OCI-LY1 (cell line): ENCODE measurements around the gene SERPINB7.

Experiments
- H2AFZ ChIP-seq: fragments of 200-600 bp; sonication (generic), shearing (Covaris generic); 2 replicates; pipeline ENCODE4 v1.6.0; 2014; ENCODE audit warnings: antibody characterized with exemption, mild to moderate bottlenecking, low read length
- H3F3A ChIP-seq: fragments of 200-600 bp; sonication (generic), shearing (Covaris generic); 2 replicates; pipeline ENCODE4 v1.6.0; 2014; ENCODE audit warnings: mild to moderate bottlenecking, antibody characterized with exemption, low read length, moderate library complexity; ENCODE audit not compliant: insufficient read depth
- H3K27ac ChIP-seq: fragments of 200-600 bp; sonication (generic); 2 replicates; pipeline ENCODE4 v1.5.1; 2014; ENCODE audit warnings: low read length, mixed run types, mild to moderate bottlenecking, low read depth; ENCODE audit not compliant: poor library complexity, severe bottlenecking
- H3K27me3 ChIP-seq: fragments of 200-600 bp; sonication (generic); 2 replicates; pipeline ENCODE4 v1.6.0; 2014; ENCODE audit warnings: antibody characterized with exemption, mild to moderate bottlenecking, low read length, moderate library complexity; ENCODE audit not compliant: insufficient read depth
- H3K36me3 ChIP-seq: fragments of 200-600 bp; sonication (generic); 2 replicates; pipeline ENCODE4 v1.6.1; 2014; ENCODE audit warnings: mild to moderate bottlenecking, antibody characterized with exemption, low read length, moderate library complexity, mixed read lengths; ENCODE audit not compliant: insufficient read depth
- H3K4me1 ChIP-seq: fragments of 200-600 bp; sonication (generic); 2 replicates; pipeline ENCODE4 v1.5.1; 2014; ENCODE audit warnings: mild to moderate bottlenecking, low read length, moderate library complexity; ENCODE audit not compliant: insufficient read depth, severe bottlenecking
- H3K4me2 ChIP-seq: fragments of 200-600 bp; sonication (generic), shearing (Covaris generic); 2 replicates; pipeline ENCODE4 v1.6.1; 2014; ENCODE audit warnings: low read length
- H3K4me3 ChIP-seq: fragments of 200-600 bp; sonication (generic); 2 replicates; pipeline ENCODE4 v1.5.1; 2014; ENCODE audit warnings: low read length, low read depth, mild to moderate bottlenecking, mixed read lengths; ENCODE audit not compliant: poor library complexity, severe bottlenecking
- H3K79me2 ChIP-seq: fragments of 200-600 bp; shearing (Covaris generic); 2 replicates; pipeline ENCODE4 v1.6.1; 2016; ENCODE audit warnings: mixed run types, low read length, mixed read lengths; ENCODE audit not compliant: insufficient read depth
- H3K9ac ChIP-seq: fragments of 200-600 bp; sonication (generic), shearing (Covaris generic); 2 replicates; pipeline ENCODE4 v1.6.1; 2014; ENCODE audit warnings: mild to moderate bottlenecking, low read length, mixed read lengths
- H3K9me2 ChIP-seq: fragments of 200-600 bp; sonication (generic), shearing (Covaris generic); 2 replicates; pipeline ENCODE4 v1.6.1; 2014; ENCODE audit warnings: low read depth, mild to moderate bottlenecking, low read length, mixed read lengths
- H3K9me3 ChIP-seq: fragments of 200-600 bp; shearing (Covaris generic); 2 replicates; pipeline ENCODE4 v1.6.1; 2014; ENCODE audit warnings: low read length, mixed read lengths
- H4K20me1 ChIP-seq: fragments of 200-600 bp; sonication (generic), shearing (Covaris generic); 2 replicates; pipeline ENCODE4 v1.6.0; 2016; ENCODE audit warnings: mild to moderate bottlenecking, low read length; ENCODE audit not compliant: insufficient read depth
- EZH2 ChIP-seq: fragments of 200-600 bp; sonication (generic), shearing (Covaris generic); IDR thresholded peaks from 2 replicates; pipeline ENCODE4 v1.8.0; 2017; ENCODE audit warnings: borderline replicate concordance, mixed run types, mild to moderate bottlenecking, antibody characterized with exemption, low read length, moderate library complexity, mixed read lengths
- TF ChIP-seq, protein P1 (sequence below): fragments of 200-600 bp; sonication (generic), shearing (Covaris generic); IDR thresholded peaks from 2 replicates; pipeline ENCODE4 v1.5.1; 2017; ENCODE audit warnings: mild to moderate bottlenecking, antibody characterized with exemption, low read length, moderate library complexity, mixed read lengths

SERPINB7 gene

DNA sequence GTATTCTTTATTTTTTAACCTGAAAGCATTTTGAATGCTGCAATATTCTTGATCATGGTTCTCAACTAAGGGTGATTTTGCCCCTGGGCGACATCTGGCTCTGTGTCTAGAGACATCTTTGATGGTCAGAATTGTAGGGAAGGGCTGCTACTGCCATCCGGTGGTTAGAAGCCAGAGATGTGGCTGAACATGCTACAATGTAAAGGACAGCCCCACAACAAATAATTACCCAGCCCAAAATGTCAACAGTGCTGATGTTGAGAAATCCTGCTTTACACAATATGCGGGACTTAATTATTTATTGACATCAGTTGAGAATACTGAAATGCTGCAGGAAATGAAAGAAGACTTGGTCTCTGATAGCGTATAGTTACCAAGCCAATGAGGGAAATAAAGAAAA is 74.8 kb downstream of the SERPINB7 start:
- H3K36me3 ChIP-seq: no peaks in the 10 kb centered on the region
- no peaks in the 10 kb centered on the region for H3K4me1 ChIP-seq
- H4K20me1 ChIP-seq: no peaks in the 10 kb centered on the region
- no peak overlapping the region for H3K27ac ChIP-seq
- H3K9me2 ChIP-seq: no peaks in the 10 kb centered on the region
- no peaks in the 10 kb centered on the region for H3F3A ChIP-seq
- H2AFZ ChIP-seq: no peak overlapping the region
- no peak overlapping the region for H3K4me2 ChIP-seq
- H3K9ac ChIP-seq: no peak overlapping the region
- H3K4me3 ChIP-seq: no peak overlapping the region
- no peak for TF ChIP-seq EZH2
- TF ChIP-seq, protein P1, sequence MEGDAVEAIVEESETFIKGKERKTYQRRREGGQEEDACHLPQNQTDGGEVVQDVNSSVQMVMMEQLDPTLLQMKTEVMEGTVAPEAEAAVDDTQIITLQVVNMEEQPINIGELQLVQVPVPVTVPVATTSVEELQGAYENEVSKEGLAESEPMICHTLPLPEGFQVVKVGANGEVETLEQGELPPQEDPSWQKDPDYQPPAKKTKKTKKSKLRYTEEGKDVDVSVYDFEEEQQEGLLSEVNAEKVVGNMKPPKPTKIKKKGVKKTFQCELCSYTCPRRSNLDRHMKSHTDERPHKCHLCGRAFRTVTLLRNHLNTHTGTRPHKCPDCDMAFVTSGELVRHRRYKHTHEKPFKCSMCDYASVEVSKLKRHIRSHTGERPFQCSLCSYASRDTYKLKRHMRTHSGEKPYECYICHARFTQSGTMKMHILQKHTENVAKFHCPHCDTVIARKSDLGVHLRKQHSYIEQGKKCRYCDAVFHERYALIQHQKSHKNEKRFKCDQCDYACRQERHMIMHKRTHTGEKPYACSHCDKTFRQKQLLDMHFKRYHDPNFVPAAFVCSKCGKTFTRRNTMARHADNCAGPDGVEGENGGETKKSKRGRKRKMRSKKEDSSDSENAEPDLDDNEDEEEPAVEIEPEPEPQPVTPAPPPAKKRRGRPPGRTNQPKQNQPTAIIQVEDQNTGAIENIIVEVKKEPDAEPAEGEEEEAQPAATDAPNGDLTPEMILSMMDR: peak; percentile 40
- no peaks in the 10 kb centered on the region for H3K27me3 ChIP-seq
- H3K9me3 ChIP-seq: no peaks in the 10 kb centered on the region
- no peaks in the 10 kb centered on the region for H3K79me2 ChIP-seq

DNA sequence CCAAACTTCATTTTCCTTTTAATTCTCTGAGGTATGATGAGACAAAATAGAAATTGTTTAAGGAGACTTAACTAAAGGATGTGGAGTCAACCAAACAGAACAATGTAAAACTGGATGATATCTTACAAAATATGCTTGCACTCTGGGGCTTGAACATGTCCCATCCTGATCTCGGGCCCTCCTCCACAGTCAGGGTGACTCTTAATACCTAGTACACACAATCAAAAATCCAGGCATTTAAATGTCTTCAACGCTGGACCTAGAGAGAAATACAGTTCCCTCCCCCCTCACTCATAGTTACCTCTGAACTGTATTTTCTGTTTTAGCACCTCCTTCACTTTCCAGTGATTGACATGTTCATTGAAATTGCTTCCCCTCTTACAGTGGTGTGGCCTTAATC is 75.4 kb downstream of the SERPINB7 start:
- H3K9ac ChIP-seq: no peak overlapping the region
- no peak overlapping the region for H3K4me3 ChIP-seq
- no peak overlapping the region for H3K27ac ChIP-seq
- H3K4me1 ChIP-seq: no peaks in the 10 kb centered on the region
- H3K9me3 ChIP-seq: no peaks in the 10 kb centered on the region
- H3K79me2 ChIP-seq: no peaks in the 10 kb centered on the region
- H3K36me3 ChIP-seq: no peaks in the 10 kb centered on the region
- H3K4me2 ChIP-seq: no peak overlapping the region
- no peaks in the 10 kb centered on the region for H3K9me2 ChIP-seq
- no peak overlapping the region for H2AFZ ChIP-seq
- H3K27me3 ChIP-seq: no peaks in the 10 kb centered on the region
- H3F3A ChIP-seq: no peaks in the 10 kb centered on the region
- no peaks in the 10 kb centered on the region for H4K20me1 ChIP-seq
- no peak for TF ChIP-seq EZH2
- TF ChIP-seq, protein P1: no peak
